ENCODE results near the gene PTPRD.

- TF ChIP-seq CTCF (IDR thresholded peaks at IDR 0.05) (no peak), EZH2phosphoT487 (IDR thresholded peaks at IDR 0.05) (no peak)
Observed at GRCh38 chr9:8706998-8707397, 1905.8 kb downstream of the PTPRD start.

All from neural progenitor cell (in vitro differentiated cells).